ENCODE data around the gene PSRC1. TPM values are rescaled to one million over a fixed set of nuclear protein-coding genes. Genes with fewer than 3 reads are reported as not detected.

PSRC1 gene
- total RNA-seq, 1 donor from 2014 or later: 1.2 TPM

GRCh38 chr1:109263597-109264378, 19.2 kb downstream of the PSRC1 start:
- peak; percentile 82 for ATAC-seq
- intact Hi-C loops (cut with DNase I): loop anchor here (1.0 kb wide), 1 partner anchor 136 kb away; no protein-coding TSS in a partner anchor

GRCh38 chr1:109263234-109263596, 19.7 kb downstream of the PSRC1 start:
- peak; percentile 56 for DNase-seq (ENCODE audit: missing footprints)
- intact Hi-C loops (cut with DNase I): loop anchor here (1.0 kb wide), 1 partner anchor 136 kb away; no protein-coding TSS in a partner anchor
- no peak for ATAC-seq

More at GRCh38 chr1:109263597-109264378, 19.2 kb downstream of the PSRC1 start:
- peak; percentile 93 for DNase-seq (ENCODE audit: missing footprints)

GRCh38 chr1:109262231-109263055, 20.5 kb downstream of the PSRC1 start:
- ATAC-seq (no peak), DNase-seq (ENCODE audit: missing footprints) (peak; percentile 63)
- intact Hi-C loops (cut with DNase I): loop anchor here (1.0 kb wide), 1 partner anchor 137 kb away; no protein-coding TSS in a partner anchor

- DNase-seq (ENCODE audit: missing footprints) (peak; percentile 47), ATAC-seq (no peak)
- intact Hi-C loops (cut with DNase I): no loop called here
Measured at GRCh38 chr1:109261578-109261977, 21.4 kb downstream of the PSRC1 start.

- DNase-seq (ENCODE audit: missing footprints) (peak; percentile 28), ATAC-seq (no peak)
- intact Hi-C loops (cut with DNase I): no loop called here
Measured at GRCh38 chr1:109261006-109261405, 21.9 kb downstream of the PSRC1 start.

GRCh38 chr1:109259674-109260557, 23.0 kb downstream of the PSRC1 start:
- intact Hi-C loops (cut with DNase I): no loop called here
- no peak for ATAC-seq

GRCh38 chr1:109258481-109259466, 24.2 kb downstream of the PSRC1 start:
- intact Hi-C loops (cut with DNase I): no loop called here
- DNase-seq (ENCODE audit: missing footprints) (peak; percentile 31), ATAC-seq (no peak)

More at GRCh38 chr1:109259674-109260557, 23.0 kb downstream of the PSRC1 start:
- peak; percentile 57 for DNase-seq (ENCODE audit: missing footprints)

GRCh38 chr1:109257682-109258421, 25.1 kb downstream of the PSRC1 start:
- intact Hi-C loops (cut with DNase I): no loop called here
- ATAC-seq: no peak
- peak; percentile 50 for DNase-seq (ENCODE audit: missing footprints)

GRCh38 chr1:109256971-109257681, 25.8 kb downstream of the PSRC1 start:
- ATAC-seq (no peak), DNase-seq (ENCODE audit: missing footprints) (peak; percentile 41)
- intact Hi-C loops (cut with DNase I): no loop called here

GRCh38 chr1:109256085-109256484, 26.9 kb downstream of the PSRC1 start:
- no peak for ATAC-seq
- intact Hi-C loops (cut with DNase I): no loop called here
- DNase-seq (ENCODE audit: missing footprints): peak; percentile 25

- no peak for DNase-seq (ENCODE audit: missing footprints)
- no peak for ATAC-seq
- intact Hi-C loops (cut with DNase I): no loop called here
Measured at GRCh38 chr1:109255678-109256077, 27.3 kb downstream of the PSRC1 start.

GRCh38 chr1:109255097-109255651, 27.8 kb downstream of the PSRC1 start:
- DNase-seq (ENCODE audit: missing footprints) (peak; percentile 47), ATAC-seq (no peak)
- intact Hi-C loops (cut with DNase I): no loop called here

- DNase-seq (ENCODE audit: missing footprints) (no peak), ATAC-seq (no peak)
Measured at GRCh38 chr1:109254621-109255096, 28.3 kb downstream of the PSRC1 start.

GRCh38 chr1:109253803-109254620, 28.9 kb downstream of the PSRC1 start:
- ATAC-seq: peak; percentile 10
- intact Hi-C loops (cut with DNase I): no loop called here

More at GRCh38 chr1:109254621-109255096, 28.3 kb downstream of the PSRC1 start:
- intact Hi-C loops (cut with DNase I): no loop called here

More at GRCh38 chr1:109253803-109254620, 28.9 kb downstream of the PSRC1 start:
- DNase-seq (ENCODE audit: missing footprints): peak; percentile 27
